ENCODE data around the gene HMSD.
"Not testable (repeated sequence)": the region's sequence is repeated elsewhere in the genome, so short reads cannot be mapped to it uniquely, and the experiment has no call there.

The HMSD gene, protein sequence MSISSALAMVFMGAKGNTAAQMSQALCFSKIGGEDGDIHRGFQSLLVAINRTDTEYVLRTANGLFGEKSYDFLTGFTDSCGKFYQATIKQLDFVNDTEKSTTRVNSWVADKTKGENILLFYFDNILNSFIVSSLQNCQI

DNA sequence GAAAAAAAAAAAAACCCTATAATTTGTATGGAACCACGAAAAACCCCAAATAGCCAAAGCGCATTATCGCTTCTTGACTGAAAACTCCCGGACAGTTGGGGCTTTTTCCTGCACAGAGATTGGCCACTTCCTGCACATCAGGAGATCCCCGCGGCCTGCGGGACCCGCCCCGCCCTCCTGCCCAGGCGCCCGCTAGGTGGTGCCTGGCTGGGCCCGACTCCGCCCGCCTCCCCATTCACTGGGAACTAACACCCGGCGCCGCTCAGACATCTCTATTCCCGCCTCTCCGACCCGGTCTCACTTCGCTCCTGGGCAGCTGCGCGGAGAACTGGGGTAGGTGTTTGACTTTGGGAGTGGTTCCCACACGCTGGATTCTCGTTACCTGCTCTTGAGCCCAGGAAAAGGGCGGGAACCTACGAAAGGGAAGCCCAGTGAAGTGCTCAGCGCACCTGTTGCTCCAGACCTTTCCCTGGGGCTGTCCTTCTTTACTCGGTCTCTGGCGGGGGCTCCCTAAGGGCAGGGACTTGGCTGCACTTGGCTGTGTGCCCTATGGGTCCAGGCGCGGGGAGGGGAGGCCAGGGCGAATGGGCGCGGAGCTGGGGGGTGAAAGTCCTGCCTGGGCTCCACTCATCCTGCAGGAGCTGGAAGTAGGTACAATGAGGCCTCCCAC is at the start of gene HMSD:
Gene HMSD, plus strand, starts transcription at position 234 of the 670 bp plus-strand sequence. CDS start 4,155 bp downstream, outside the sequence.
- peak; percentile 29 for DNase-seq

DNA sequence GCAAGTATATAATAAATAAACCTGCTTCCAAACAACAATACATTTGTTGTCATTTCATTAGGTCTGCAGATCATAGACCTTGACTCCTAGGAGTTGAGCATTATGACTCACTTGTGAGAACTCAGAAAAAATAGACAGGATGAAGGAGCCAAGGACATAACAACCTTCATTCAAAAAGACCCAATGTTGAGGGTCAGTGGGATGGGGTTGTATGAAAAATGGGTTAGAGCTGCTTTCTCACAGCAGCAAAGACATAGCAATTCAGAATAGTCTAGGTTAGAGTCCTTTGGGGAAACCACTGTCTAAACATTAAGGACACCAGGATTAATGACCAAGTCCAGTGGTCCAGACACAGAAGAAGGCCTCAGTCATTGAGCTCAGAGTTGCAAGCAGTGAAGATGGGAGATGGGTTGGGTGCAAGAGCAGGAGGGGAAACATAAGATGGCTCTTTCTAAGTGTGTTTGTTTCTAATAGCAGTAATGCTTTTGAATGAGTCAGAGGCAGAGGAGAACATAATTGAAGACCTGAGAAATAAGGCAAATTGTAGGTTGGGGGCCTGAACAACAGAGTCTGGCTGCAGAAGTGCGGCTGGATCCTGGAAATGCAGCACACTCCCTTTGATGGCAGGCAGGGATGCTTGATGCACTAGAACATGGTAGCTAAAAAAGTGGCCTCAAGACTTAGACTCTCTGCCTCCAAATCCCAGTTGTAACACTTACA is 45.1 kb upstream of the HMSD start:
- DNase-seq = no peak

GRCh38 chr18:63904694-63905093 is 44.4 kb upstream of the HMSD start:
- no peak for DNase-seq

GRCh38 chr18:63905361-63905760 is 43.7 kb upstream of the HMSD start:
- no peak for DNase-seq

DNA sequence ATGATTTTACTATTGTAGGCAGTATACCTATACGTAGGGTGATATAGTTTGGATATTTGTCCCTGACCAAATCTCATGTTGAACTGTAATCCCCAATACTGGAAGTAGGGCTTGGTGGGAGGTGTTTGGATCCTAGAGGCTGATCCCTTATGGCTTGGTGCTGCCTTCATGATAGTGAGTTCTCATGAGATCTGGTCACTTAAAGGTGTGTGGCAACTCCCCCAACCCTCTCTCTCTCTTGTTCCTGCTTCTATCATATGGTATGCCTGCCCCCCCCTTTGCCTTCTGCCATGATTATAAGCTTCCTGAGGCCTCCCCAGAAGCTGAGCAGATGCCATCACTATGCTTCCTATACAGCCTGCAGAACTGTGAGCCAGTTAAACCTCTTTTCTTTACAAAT is 43.0 kb upstream of the HMSD start:
- no peak for DNase-seq

DNA sequence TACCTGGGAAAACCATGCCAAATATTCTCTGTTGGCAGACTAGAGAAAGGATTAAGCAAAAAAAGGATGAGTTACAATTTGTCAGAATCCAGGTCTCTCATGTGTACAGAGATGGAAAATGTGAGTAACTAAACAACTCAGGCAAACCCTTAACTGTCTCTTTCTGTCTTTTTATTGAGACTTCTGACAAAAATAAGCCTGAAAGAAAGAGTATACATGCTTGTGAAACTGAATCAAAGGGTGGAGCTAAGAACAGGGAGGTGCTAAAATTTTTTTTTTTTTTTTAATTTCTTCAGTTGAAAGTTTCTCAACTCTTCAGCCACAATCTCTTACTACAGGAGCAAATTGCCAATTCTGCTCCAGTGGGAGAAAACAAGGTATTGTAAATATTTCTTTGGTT is 41.4 kb upstream of the HMSD start, which contains the start of gene SERPINB10:
Gene SERPINB10, plus strand, starts transcription at position 295 of the 400 bp plus-strand sequence. CDS start 7,553 bp downstream, outside the sequence.
- no peak for DNase-seq

GRCh38 chr18:63908858-63909257 is 40.2 kb upstream of the HMSD start:
- no peak for DNase-seq

DNA sequence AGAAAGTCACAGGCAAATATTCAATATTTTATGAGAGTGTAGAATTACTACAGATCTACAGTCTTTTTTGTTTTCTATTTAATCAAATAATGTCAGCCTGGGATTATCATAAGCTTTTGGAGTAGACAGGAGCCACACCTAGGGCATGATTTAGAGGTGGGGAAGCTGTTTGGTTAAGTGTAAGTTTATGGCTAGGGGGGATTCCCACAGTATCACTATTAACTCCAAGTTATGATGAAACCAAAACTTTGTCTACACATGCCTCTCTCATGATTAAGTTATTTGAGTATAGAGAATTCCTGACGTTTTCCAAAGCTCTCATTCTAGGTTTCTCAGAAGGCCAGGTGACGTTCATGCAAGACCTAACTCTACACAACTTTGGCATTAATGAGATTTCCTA is 39.2 kb upstream of the HMSD start:
- DNase-seq = no peak

GRCh38 chr18:63917817-63918216 is 31.3 kb upstream of the HMSD start:
- DNase-seq = no peak

DNA sequence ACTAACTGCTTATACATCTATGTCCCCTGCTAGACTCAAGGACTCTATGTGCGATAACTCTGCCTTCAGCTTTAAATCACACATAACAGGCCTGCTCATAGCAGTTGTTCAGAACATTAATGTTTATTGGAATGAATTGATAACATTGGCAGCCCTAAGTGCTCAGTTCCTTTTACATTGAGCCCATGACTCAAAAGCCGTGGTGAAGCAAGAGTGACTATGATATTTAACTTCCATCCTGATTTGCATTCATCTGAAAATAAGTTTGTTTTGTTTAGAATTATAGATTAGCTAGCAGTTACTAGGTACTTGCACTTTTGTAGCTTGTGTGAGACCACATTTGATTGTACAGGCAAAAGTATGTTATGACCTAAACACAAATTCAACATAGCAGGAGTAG is 27.1 kb upstream of the HMSD start:
- DNase-seq = no peak

- DNase-seq = no peak
Observed at GRCh38 chr18:63924551-63924950, 24.6 kb upstream of the HMSD start.

DNA sequence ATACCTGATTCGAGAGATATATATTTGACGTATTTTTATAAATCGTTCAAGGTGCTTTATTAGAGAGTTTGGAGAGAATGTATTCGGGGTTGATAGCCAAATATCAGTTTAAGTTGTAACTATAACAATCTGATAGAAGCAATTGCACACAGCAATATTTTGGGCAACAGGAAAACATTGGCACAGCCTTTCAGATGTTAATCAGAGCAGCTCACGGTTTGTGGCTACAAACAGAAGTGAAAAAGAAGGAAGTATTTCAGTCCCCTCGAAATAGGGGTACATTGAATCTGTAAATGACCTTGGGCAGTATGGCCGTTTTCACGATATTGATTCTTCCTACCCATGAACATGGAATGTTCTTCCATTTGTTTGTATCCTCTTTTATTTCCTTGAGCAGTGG is 20.8 kb upstream of the HMSD start:
- no peak for DNase-seq

GRCh38 chr18:63929369-63929768 is 19.7 kb upstream of the HMSD start:
- not testable (repeated sequence) for DNase-seq

GRCh38 chr18:63930773-63931354 is 18.2 kb upstream of the HMSD start:
- no peak for DNase-seq

DNA sequence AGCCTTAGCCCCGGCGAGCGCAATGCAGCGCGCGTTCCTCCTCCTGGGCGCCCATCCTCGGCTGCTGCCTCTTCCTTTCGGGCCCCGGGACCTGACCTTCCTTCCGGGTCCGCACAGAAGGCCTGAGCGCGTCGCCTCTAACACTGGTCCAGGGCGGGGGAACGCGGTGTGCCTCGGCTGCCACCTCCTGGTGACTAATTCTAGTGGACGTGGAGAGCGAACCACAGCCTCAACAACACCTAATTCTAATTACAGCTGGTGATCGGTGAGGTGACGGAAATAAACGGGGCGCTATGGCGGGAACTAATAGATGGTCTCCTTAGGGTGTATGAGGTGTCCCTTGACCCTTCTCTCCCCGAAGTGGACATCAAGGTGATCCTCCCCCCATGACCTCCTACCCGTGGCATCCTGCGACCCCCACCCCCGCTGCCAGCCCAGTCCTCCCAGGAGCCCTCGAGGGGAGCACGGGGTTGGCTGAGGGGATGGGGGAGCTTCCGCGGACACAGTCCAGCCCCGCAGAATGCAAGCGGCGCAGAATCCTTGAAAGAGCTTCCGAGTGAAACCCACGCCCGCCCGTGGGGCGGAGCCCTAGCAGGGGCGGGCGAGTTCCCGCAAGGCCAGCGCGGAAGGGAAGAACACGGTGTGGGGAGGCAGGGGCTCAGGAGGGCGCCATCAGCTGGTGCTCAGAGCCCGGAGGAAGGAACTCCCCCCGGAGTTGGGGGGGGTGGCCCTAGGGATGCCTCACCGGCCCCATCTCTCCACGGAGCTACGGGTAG is 12.8 kb upstream of the HMSD start:
- peak; percentile 37 for DNase-seq

GRCh38 chr18:63936932-63937393 is 12.1 kb upstream of the HMSD start:
- no peak for DNase-seq

- no peak for DNase-seq
Observed at GRCh38 chr18:63940008-63940407, 9.1 kb upstream of the HMSD start.

DNA sequence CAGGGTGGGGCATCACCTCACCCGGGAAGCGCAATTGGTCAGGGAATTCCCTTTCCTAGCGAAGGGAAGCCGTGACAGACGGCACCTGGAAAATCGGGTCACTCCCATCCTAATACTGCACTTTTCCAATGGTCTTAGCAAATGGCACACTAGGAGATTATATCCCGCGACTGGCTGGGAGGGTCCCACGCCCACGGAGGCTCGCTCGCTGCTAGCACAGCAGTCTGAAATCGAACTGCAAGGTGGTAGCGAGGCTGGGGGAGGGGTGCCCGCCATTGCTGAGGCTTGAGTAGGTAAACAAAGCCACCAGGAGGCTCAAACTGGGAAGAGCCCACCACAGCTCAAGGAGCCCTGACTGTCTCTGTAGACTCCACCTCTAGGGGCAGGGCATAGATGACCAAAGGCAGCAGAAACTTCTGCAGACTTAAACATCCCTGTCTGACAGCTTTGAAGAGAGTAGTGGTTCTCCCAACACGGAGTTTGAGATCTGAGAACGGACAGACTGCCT is 8.5 kb upstream of the HMSD start:
- DNase-seq = not testable (repeated sequence)

DNA sequence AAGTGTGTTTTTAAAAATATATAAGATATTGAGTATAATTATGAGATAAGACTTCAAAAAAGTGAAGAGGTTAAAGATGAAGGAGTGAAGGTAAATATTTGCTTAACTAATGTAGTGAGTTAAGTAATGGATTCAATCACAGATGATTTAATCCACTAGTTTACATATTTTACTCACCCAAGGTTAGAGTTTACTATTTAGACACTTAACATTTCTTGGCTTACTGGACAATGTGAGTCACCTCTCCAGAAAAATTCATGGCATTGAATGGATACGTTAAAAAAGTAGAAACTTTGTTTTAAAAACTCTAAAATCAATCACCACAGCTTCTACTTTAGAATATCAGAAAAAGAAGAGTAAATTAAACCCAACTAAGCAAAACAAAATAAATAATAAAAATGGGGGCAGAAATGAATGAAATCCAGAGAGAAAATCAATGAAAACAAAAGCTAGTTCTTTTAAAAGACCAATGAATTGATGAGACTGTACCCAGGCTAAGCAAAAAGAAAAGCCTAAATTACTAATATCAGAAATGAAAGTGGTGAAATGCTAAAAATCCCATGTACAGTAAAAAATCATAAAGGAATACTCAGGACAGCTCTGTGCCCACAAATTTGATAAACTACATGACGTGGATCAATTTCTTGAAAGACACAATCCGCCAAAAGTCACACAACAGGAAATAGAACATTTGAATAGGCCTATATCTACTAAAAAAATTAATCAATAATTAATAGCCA is 1.9 kb upstream of the HMSD start:
- DNase-seq = no peak

GRCh38 chr18:63951302-63951705 is 2.2 kb downstream of the HMSD start:
- DNase-seq = no peak

DNA sequence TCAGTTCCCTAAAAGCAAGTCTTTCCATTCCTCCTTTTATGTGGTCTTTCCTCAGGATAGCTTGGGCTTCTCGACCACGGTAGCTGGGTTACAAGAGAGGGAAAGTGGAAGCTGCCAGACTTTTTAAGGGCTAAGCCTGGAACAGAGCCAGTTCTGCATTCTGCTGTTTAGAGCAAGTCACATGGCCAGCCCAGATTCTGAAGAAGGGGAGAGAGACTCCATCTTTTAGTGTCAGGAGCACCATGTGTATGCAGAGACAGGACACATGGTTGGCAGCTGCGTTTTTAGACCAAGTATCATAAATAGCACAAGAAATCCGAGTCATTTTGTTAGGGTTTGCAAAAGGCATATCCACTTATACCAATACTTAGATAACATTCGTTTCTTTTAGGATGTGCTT is 4.7 kb downstream of the HMSD start:
- no peak for DNase-seq

- no peak for DNase-seq
Observed at GRCh38 chr18:63956755-63957154, 7.7 kb downstream of the HMSD start.
